ENCODE results near the gene CCL24. TPM values are rescaled to one million over a fixed set of nuclear protein-coding genes. Genes with fewer than 3 reads are reported as not detected.
"Not testable (repeated sequence)": the region's sequence is repeated elsewhere in the genome, so short reads cannot be mapped to it uniquely, and the experiment has no call there.

Gene CCL24
- total RNA-seq, 1 donor from 2014 or later = not detected

DNA sequence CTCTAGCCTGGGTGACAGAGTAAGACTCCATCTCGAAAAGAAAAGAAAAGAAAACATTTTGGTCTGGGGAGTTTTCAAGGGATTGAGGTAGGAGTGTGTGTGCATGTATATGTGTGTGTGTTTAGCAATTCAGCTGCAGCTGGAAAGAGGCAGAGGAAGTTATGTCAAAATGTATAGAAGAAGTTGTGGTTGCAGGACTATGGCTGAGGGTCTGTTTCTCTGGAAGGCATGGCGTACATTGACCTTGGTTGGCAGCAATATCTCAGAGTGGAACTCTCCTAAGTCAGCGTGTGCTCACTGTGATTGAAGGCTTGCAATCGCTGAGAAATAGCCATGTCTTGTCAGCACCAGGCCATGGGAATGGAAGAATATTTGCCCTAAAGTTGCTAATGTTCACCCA lies 36.6 kb upstream of the CCL24 start:
- H3K27me3 ChIP-seq (ENCODE audit: control insufficient read depth, insufficient read depth, low read length) = no peaks in the 10 kb centered on the region
- H3K36me3 ChIP-seq (ENCODE audit: control insufficient read depth, insufficient read depth, low read length) = no peaks in the 10 kb centered on the region
- TF ChIP-seq, protein P1, sequence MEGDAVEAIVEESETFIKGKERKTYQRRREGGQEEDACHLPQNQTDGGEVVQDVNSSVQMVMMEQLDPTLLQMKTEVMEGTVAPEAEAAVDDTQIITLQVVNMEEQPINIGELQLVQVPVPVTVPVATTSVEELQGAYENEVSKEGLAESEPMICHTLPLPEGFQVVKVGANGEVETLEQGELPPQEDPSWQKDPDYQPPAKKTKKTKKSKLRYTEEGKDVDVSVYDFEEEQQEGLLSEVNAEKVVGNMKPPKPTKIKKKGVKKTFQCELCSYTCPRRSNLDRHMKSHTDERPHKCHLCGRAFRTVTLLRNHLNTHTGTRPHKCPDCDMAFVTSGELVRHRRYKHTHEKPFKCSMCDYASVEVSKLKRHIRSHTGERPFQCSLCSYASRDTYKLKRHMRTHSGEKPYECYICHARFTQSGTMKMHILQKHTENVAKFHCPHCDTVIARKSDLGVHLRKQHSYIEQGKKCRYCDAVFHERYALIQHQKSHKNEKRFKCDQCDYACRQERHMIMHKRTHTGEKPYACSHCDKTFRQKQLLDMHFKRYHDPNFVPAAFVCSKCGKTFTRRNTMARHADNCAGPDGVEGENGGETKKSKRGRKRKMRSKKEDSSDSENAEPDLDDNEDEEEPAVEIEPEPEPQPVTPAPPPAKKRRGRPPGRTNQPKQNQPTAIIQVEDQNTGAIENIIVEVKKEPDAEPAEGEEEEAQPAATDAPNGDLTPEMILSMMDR (IDR thresholded peaks at IDR 0.05; ENCODE audit: insufficient read depth, low read length, poor library complexity, severe bottlenecking) = no peak
- no peak for DNase-seq (ENCODE audit: low read depth)
- no peak overlapping the region for H3K4me3 ChIP-seq (ENCODE audit: low read depth, low read length)

DNA sequence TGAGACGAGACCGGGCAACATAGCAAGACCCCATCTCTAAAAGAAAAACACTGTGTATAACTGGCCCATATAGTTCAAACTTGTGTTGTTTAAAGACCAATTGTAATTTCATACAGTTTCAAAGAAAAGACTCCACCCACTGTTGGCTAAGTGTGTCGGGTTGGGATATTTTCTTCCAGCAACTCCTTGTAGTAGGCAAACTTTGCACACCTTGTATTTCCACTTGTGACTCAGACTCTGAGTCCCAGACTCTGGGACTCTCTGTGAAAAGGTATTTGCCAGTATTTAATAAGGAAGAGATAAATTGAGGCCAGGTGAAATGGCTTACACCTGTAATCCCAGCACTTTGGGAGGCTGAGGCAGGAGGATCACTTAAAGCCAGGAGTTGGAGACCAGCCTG lies 36.0 kb upstream of the CCL24 start:
- no peak overlapping the region for H3K4me3 ChIP-seq (ENCODE audit: low read depth, low read length)
- DNase-seq (ENCODE audit: low read depth) = no peak
- H3K36me3 ChIP-seq (ENCODE audit: control insufficient read depth, insufficient read depth, low read length) = no peaks in the 10 kb centered on the region
- TF ChIP-seq, protein P1 (IDR thresholded peaks at IDR 0.05; ENCODE audit: insufficient read depth, low read length, poor library complexity, severe bottlenecking) = no peak
- H3K27me3 ChIP-seq (ENCODE audit: control insufficient read depth, insufficient read depth, low read length) = no peaks in the 10 kb centered on the region

DNA sequence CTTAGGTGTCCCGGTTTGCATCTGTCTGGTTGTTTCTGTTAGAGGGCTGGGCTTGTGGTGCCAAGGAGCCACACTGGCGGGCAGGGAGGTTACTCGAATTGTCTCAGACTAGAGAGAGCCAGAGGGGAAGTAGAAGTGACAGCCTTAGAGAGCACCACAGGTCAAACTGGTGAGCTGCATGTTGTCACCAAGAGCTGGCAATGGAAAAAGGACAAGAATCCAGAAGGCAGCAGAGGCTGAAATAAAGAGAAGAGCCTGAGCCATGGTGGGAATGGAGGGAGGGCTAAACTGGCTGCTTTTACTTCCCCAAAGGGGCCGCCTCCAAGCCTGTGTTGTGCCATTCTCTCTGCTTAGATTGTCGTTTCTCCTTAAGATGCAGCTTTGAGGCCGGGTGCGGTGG lies 34.1 kb upstream of the CCL24 start:
- H3K4me3 ChIP-seq (ENCODE audit: low read depth, low read length) = no peak overlapping the region
- H3K27me3 ChIP-seq (ENCODE audit: control insufficient read depth, insufficient read depth, low read length) = no peaks in the 10 kb centered on the region
- TF ChIP-seq, protein P1 (IDR thresholded peaks at IDR 0.05; ENCODE audit: insufficient read depth, low read length, poor library complexity, severe bottlenecking) = no peak
- H3K36me3 ChIP-seq (ENCODE audit: control insufficient read depth, insufficient read depth, low read length) = no peaks in the 10 kb centered on the region
- no peak for DNase-seq (ENCODE audit: low read depth)

DNA sequence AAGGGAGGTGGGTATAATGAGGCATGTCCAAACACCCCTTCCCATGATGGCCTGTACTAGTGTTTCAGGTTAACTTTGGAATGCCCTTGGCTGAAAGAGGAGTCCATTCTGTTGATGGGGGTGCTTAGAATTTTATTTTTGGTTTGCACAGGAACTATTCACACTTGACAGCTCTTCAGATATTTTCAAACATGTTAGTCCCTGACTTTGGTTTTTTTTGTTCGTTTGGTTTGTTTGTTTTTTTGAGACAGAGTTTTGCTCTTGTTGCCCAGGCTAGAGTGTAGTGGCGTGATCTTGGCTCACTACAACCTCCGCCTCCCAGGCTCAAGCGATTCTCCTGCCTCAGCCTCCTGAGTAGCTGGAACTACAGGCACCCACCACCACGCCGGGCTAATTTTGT lies 31.5 kb upstream of the CCL24 start:
- not testable (repeated sequence) for DNase-seq (ENCODE audit: low read depth); H3K36me3 ChIP-seq (ENCODE audit: control insufficient read depth, insufficient read depth, low read length); H3K4me3 ChIP-seq (ENCODE audit: low read depth, low read length); H3K27me3 ChIP-seq (ENCODE audit: control insufficient read depth, insufficient read depth, low read length)

DNA sequence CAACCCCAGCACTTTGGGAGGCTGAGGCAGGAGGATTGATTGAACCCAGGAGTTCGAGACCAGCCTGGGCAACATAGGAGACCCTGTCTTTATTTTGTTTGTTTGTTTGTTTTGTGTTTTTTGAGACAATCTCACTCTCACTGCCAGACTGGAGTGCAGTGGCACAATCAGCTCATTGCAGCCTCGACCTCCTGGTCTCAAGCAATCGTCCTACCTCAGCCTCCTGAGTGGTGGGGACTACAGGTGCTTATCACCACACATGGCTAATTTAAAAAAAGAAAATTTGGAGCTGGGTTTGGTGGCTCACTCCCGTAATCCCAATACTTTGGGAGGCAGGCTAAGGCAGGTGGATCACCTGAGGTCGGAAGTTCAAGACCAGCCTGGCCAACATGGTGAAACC lies 30.6 kb upstream of the CCL24 start:
- Histone ChIP-seq H3K27me3 (ENCODE audit: control insufficient read depth, insufficient read depth, low read length) (no peaks in the 10 kb centered on the region), H3K36me3 (ENCODE audit: control insufficient read depth, insufficient read depth, low read length) (no peaks in the 10 kb centered on the region), H3K4me3 (ENCODE audit: low read depth, low read length) (no peak overlapping the region)
- TF ChIP-seq, protein P1 (IDR thresholded peaks at IDR 0.05; ENCODE audit: insufficient read depth, low read length, poor library complexity, severe bottlenecking) = no peak
- DNase-seq (ENCODE audit: low read depth) = no peak

DNA sequence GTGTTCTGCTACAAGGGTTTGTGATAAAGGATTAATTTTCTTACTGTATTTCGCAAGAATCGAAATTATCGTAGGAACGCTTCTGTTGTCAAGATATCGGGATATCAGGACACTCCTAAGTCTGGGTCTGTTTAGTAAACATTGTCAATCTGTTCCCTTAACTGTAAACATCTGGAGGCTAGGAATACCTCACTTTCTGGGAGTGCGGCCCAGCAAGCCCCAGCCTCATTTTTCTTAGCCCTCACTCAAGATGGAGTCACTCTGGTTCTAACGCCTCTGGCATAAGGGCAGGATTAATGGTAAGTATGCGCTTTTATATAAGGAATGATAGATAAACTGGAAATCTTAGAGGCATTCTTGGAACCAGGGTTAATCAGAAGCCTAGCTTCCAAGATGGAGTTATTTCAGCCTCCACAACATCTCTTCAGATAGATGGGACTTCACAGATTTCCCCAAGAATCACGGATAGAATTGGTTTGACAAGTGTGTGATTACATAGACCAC lies 30.1 kb upstream of the CCL24 start:
- no peaks in the 10 kb centered on the region for H3K36me3 ChIP-seq (ENCODE audit: control insufficient read depth, insufficient read depth, low read length)
- H3K27me3 ChIP-seq (ENCODE audit: control insufficient read depth, insufficient read depth, low read length) = no peaks in the 10 kb centered on the region
- TF ChIP-seq, protein P1 (IDR thresholded peaks at IDR 0.05; ENCODE audit: insufficient read depth, low read length, poor library complexity, severe bottlenecking) = no peak
- no peak for DNase-seq (ENCODE audit: low read depth)
- H3K4me3 ChIP-seq (ENCODE audit: low read depth, low read length) = no peak overlapping the region
